ENCODE results near the gene ACSL6. TPM values are rescaled to one million over a fixed set of nuclear protein-coding genes. Genes with fewer than 3 reads are reported as not detected.

ACSL6 gene
- total RNA-seq, 1 donor from 2014 or later: 3.7 TPM

DNA sequence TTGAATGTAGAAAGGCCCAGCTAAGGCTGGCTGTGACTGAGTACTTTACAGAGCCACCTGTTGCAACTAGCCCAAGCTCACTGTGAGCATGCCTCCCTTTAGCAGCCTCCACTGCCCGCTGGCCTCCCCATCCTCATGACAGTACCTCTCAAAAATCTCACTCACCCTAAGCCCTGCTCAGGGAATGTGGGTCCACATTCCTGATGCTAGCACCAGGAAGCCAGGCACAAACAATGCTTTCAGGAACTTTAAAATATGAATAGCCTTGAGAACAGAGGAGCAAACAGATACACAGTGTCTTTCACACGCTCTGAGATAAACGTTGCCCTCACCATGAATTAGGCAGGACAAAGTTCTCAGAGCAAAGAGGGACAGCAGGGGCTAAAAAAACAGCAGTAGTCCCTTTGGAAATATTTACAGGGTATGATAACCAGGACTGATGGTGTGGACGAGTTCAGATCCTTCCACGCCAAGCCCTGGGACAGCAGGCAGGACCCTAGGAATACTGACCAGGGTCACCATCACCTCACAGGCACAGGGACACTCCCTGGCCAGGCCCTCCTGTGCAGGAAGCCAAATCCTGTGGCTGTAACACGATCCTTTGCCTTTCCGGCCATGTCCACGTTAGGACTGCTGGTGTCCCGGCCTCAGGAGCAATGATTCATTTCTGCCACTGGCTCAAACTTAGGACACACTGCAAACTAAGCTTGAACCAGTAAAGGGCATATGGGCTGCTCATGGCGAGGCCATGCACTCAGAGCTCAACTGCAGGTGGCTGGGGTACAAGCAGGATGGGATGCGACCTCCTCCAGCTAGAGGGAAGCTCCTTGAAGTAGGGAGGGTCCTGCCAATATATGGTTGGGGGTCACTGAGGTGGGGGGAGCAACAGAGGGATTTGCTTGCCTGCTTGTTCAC is 9.6 kb downstream of the ACSL6 start:
- no peak for DNase-seq (ENCODE audit: low spot score)
- no peak for ATAC-seq

DNA sequence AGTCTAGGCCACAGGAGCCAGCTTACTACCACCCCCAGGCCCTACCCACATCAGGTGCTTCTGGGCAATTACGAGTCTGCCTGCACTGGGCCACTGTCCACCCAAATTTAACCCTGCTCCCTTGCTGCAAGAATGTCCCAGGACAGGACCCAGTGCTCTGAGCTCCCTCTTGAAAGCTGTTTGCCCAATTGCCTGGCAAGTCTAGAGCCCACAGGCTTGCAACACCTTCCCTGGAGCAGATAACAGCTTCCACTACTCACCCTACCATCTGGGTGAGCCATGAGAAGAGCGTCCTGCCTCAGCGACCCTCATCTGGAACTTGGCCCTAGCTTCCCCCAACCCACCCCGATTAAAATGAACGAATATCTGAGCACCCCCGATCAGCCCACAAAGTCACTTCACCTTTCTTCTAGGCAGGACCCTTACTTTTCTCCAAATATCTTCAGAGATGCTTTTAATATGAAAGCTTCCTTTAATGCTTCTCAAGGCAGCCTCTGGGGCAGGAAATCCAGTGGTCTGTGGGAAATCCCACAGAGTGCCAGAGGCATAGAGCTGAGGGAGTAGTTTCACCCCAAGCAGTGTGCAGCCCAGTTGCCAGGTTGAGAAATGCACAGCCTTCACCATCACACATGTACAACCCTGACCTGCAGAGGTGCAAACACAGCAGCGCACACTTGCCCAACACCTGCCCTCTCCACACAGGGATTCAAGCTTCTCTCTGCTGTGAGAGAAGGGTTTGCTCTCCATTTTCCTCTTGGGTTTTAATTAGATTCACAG is 10.6 kb downstream of the ACSL6 start:
- DNase-seq (ENCODE audit: low spot score): no peak
- peak; percentile 65 for ATAC-seq

DNA sequence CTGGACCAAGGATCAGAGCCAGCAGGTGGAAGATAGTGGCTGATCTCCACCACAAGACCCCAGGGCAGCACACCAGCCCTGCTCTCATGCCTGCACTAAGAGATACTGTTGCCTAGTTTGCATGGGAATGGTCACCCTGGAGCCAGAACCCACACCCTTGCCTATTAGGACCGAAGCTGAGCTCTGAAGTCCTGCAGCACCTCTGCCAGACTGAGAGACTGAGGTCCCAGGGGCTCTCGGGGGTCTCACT is 11.3 kb downstream of the ACSL6 start:
- DNase-seq (ENCODE audit: low spot score): no peak
- no peak for ATAC-seq

DNA sequence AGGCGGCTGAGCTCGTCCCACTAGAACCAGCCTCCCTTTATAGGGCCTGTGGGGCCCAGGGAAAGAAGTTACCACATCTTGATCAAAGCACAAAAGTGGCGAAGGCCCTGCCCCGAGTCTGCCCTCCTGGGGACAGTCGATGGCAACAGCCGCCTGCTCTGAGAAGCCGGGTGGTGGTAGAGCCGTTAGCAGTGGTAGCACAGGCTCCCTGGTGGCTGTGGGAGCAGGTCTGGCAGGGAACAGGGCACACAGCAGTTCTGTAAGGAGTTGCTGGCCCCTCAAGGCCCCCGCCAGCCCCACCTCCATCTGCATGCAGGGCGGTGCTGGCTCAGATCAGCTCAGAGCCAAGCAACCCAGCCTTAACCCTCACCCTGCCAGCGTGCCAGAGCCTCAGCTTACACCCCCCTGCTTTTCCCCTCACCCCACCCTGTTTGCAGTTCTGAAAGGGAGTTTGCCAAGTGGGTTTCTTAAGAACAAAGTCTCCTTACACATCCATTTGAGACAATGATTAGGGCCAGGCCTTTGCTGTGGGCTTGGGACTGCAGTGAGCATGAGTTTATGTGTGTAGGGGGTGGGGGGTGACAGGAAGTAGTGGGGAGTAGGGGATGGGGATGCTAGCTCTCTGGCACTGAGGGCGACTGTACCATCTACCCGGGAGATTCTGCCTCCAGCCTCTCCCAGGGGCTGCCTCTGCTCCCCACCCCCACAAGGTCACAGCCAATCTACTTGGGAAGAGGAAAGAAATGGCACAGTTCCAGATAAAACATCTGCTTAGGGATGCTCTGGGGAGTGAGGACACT is 11.8 kb downstream of the ACSL6 start:
- DNase-seq (ENCODE audit: low spot score) (no peak), ATAC-seq (no peak)

GRCh38 chr5:131999041-131999440 is 12.4 kb downstream of the ACSL6 start:
- DNase-seq (ENCODE audit: low spot score) (no peak), ATAC-seq (no peak)

DNA sequence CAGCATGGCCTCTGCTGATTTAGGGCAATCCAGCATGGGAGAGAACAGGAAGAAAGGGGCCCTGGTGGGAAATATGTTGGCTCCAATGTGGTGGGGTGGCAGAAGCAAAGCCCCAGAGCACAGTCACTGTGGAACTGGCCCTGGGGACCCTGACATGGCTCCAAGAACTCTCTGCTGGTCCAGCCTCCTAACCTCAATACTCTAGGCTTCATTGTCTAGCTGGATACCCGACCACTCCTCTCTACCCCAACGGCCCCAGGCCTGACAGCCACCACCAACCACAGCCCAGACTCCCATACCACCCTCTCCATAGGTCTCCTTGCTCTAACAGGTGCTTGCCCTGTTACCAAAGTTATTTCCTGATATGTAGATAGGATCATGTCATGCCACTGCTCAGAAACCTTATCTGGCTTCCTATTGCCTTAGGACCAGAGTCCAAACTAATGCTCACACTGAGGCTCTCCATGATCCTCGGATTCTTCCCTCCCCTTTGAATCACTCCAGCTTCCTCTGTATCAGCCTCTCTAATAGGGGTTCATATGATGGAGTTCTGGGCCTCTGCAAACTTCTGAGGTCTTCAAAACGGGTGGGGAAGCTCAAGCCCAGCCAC is 12.9 kb downstream of the ACSL6 start:
- DNase-seq (ENCODE audit: low spot score) (no peak), ATAC-seq (no peak)

- DNase-seq (ENCODE audit: low spot score): no peak
These were observed 13.7 kb downstream of the ACSL6 start for GRCh38 chr5:131997727-131998117.

GRCh38 chr5:131997026-131997726 is 14.3 kb downstream of the ACSL6 start:
- no peak for DNase-seq (ENCODE audit: low spot score)
- no peak for ATAC-seq

More at GRCh38 chr5:131997727-131998117, 13.7 kb downstream of the ACSL6 start:
- ATAC-seq: no peak

DNA sequence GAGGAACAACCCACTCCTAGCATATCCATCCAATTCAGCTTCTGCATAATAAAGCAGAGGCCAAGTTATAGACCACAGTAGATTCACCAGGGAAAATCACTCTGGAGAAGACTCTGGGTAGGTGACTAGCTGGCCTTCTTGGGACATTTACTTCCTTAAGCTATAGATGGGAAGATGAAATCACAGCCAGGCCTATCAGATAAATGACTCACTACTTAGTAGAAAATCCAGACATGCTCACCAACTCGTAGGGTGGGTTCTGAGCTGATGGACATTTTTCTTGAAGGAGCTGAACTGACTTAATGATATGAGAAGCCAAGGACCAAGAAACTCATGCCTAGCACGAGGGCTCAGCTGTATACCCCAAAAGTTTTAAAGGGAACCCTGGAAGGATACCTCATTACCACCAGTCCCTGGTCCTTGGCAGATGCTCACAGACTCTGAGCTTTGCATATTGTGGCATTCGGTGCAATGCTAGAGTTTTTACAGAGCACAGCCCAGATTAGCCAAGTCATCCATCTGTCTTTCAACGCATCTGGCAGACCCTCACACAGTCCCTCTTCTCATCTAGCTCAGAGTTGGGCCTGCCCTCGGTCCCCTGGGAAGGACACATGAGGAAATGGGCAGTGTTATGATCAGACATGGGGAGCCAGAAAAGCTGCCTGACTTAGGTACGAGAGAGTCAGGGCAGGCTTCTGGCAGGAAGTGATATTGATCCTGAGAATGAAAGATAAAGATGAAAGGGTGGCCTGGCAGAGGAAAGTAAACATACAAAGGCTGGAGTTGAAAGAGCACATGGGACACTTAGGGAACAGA is 15.0 kb downstream of the ACSL6 start:
- ATAC-seq: peak; percentile 82
- no peak for DNase-seq (ENCODE audit: low spot score)

DNA sequence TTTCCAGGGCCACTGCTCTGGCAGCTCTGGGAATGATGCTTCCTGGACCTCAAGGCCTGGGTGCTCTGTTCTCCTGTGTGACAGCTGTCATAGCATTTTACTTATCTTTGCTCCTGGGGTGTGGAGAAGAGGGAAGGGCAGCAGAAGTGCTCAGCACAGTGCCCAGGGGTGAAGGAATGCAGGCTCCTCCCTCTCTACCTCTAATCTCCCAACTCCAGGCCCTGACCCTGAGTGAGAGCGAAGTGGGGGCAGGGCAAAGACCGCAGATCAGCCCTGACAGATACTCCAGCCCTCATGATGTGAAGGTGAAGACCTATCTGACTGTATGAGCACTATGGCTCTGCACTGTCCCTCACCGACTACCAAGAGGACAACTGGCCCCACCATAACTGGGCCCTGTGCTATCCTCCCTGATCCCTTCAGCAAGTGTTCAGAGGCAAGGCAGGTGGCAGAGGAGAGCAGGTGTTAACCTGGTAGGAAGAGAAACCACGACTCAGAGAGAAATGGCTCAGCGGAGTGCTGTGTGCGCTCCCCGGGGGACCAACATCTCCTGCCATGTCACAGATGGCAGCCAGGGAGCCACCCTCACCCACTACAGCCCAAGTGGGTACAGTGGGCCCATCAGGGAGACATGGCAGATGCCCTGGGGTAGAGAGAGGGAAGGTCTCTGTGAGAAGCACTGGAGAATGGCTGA is 16.8 kb downstream of the ACSL6 start:
- no peak for ATAC-seq

GRCh38 chr5:131994090-131994489 is 17.4 kb downstream of the ACSL6 start:
- ATAC-seq (no peak), DNase-seq (ENCODE audit: low spot score) (no peak)

More for the DNA sequence above, 16.8 kb downstream of the ACSL6 start:
- DNase-seq (ENCODE audit: low spot score): no peak

DNA sequence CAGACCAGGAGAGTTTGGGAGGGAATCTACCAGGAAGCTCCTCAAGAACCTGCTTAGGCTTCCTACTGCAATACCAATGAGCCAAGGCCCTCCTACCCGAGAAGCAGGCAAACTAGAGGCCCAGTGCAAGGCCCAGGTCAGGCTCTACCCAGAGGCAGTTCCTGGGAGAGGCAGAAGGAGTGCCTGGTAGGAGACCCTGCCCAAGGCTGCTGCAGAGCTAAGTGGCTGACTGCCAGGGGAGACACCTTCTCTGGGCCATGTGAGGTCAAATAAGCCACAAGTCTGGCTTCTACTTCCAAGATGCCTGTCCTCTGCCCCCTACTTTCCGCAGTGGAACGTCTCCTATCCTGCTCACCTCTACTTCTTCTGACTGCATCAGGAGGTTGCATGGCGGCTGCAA is 17.8 kb downstream of the ACSL6 start:
- ATAC-seq: no peak

DNA sequence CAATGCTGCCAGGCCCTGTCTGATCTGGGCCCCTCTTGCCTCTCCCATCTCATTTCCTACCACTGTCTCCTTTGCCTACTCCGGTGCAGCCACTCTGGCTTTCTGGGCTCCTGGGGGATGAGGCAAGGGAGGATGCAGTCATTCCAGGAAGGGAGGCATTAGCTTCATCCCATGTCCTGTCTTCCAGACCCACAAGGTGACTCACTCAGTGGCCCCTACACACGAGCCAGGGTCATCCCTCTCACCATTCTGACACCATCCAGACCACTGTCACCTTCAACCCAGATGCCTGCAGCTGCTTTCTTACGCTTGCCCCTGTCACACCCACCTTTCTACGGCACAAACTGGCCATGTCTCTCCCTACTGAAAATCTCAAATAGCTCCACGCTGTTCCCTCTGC is 19.1 kb downstream of the ACSL6 start:
- DNase-seq (ENCODE audit: low spot score) (no peak), ATAC-seq (no peak)

More for the DNA sequence above, 17.8 kb downstream of the ACSL6 start:
- DNase-seq (ENCODE audit: low spot score): no peak

GRCh38 chr5:131991593-131992324 is 19.7 kb downstream of the ACSL6 start:
- DNase-seq (ENCODE audit: low spot score) (no peak), ATAC-seq (no peak)

DNA sequence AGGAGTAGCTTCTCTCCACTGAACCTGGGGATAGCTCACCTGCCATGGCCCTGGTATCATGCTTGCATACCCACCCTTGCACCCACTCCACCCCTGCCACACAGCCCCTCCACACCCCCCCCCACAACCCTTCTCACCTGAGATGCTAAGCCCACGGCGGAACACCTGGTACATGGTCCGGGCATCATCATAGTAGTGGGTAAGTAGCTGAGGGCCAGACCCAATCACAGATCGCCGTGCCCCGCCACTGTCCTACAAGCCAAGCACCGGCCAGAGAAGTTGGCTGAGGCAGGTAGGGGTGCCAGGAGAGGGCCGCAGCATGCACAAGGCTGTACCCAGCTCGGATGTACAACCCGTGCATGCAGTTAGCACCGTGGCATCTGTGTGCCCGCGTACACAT is 20.7 kb downstream of the ACSL6 start:
- DNase-seq (ENCODE audit: low spot score) (no peak), ATAC-seq (no peak)

- ATAC-seq: no peak
- no peak for DNase-seq (ENCODE audit: low spot score)
These were observed 22.9 kb downstream of the ACSL6 start for GRCh38 chr5:131988601-131989000.

DNA sequence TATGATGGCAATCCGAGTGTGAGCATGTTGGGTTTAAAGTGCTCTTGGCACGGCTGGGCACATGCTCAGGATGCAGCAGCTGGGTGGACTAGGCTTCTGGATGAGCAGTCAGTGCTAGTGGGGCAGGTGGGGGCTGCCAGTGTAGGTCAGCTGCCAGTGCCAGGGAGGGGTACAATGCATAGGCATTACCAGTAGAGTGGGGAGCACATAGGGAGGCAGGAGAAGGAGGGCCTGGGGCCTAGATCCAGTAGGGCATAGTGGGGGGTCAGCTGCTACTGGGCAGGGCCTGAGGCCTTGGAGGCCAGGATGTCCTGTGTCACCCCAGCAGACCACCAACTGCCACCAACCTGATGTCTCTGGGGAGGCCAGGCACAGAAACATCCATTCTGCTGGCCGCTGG is 24.2 kb downstream of the ACSL6 start:
- ATAC-seq (no peak), DNase-seq (ENCODE audit: low spot score) (no peak)
